Measurements from ENCODE around the gene EPS8L3. TPM values are rescaled to one million over a fixed set of nuclear protein-coding genes. Genes with fewer than 3 reads are reported as not detected.

EPS8L3 gene
- total and polyA plus RNA-seq, 9 of the 15 experiments (the other 6 are each of a cell fraction or from before 2014, with no cell fraction given), result 0.09 to 0.42 (median 0.14) TPM; not detected in 5

- TF ChIP-seq GABPA (tag; conservative IDR thresholded peaks at IDR 0.05; ENCODE audit: low read depth) (peak; percentile 63), NCOA6 (IDR thresholded peaks at IDR 0.05) (no peak), CBFA2T2 (conservative IDR thresholded peaks at IDR 0.05) (no peak), MLLT1 (IDR thresholded peaks at IDR 0.05) (no peak), FOXP1 (CRISPR knock-in tag; IDR thresholded peaks at IDR 0.05) (no peak), NCOR1 (IDR thresholded peaks at IDR 0.05) (no peak), PCBP2 (IDR thresholded peaks at IDR 0.05; ENCODE audit: low read depth, low read length, poor library complexity, severe bottlenecking) (no peak), SRSF7 (optimal IDR thresholded peaks at IDR 0.05; ENCODE audit: low read depth, low read length) (no peak), E2F8 (IDR thresholded peaks at IDR 0.05; ENCODE audit: low read depth, partially characterized antibody) (no peak), ZNF444 (CRISPR knock-in tag; IDR thresholded peaks at IDR 0.05) (no peak; the same call in 1 of the 2 replicates), STAT6 (CRISPR knock-in tag; IDR thresholded peaks at IDR 0.05) (no peak), TAF7 (tag; IDR thresholded peaks at IDR 0.05) (peak; percentile 39; the same call in 1 of the 2 replicates), NONO (IDR thresholded peaks at IDR 0.05; ENCODE audit: low read depth in 2 of 2, low read length in 1 of 2) (no peak), VEZF1 (CRISPR knock-in tag; IDR thresholded peaks at IDR 0.05) (peak; percentile 48; the same call in 1 of the 2 replicates), BACH1 (tag; IDR thresholded peaks at IDR 0.05) (peak; percentile 73; the same call in 1 of the 2 replicates), MTF1 (CRISPR knock-in tag; IDR thresholded peaks at IDR 0.05; ENCODE audit: borderline replicate concordance) (no peak), ESRRB (CRISPR knock-in tag; IDR thresholded peaks at IDR 0.05; ENCODE audit: borderline replicate concordance) (no peak), SMAD2 (IDR thresholded peaks at IDR 0.05; ENCODE audit: low read depth, low read length) (no peak), ARNT (IDR thresholded peaks at IDR 0.05) (no peak)
These were observed 690 bp downstream of the EPS8L3 start (continued) for GRCh38 chr1:109762821-109763645.
